Heart right ventricle (tissue), 16 donors: ENCODE measurements around the gene USB1. TPM values are rescaled to one million over a fixed set of nuclear protein-coding genes. Genes with fewer than 3 reads are reported as not detected.

Experiments used
- ATAC-seq, 8 donors: fragments of 200-7000 bp; cut with Tn5 transposase; one replicate each; pipeline ENCODE4 v1.9.1; 2020; ENCODE audit warnings: mild to moderate bottlenecking in 8 of 8, moderate library complexity in 8 of 8, moderate number of reproducible peaks in 1 of 8
- DNase-seq, 2 donors: peaks; one replicate each; pipeline ENCODE4 v3.0.0-alpha.2; 2020
- H3K27ac ChIP-seq, 10 donors: fragments of 200-600 bp; sonication (generic) in 2 of 10; one replicate each; pipeline versions ENCODE4 v1.5.0 to v1.8.0; 2020 to 2022; ENCODE audit warnings: mild to moderate bottlenecking in 3 of 10
- H3K27me3 ChIP-seq, 7 donors: fragments of 200-600 bp; one replicate each; pipeline ENCODE4 v1.8.0; 2021 to 2022; ENCODE audit warnings: mild to moderate bottlenecking in 2 of 7
- H3K36me3 ChIP-seq, 9 donors: fragments of 200-600 bp; sonication (generic) in 1 of 9; one replicate each; pipeline versions ENCODE4 v1.5.0 to v1.8.0; 2020 to 2022; ENCODE audit warnings: mild to moderate bottlenecking in 2 of 9
- H3K4me1 ChIP-seq, 9 donors: fragments of 200-600 bp; sonication (generic) in 1 of 9; one replicate each; pipeline versions ENCODE4 v1.5.0 to v1.8.0; 2020 to 2022; ENCODE audit warnings: mild to moderate bottlenecking in 4 of 9
- H3K4me3 ChIP-seq, 10 donors: fragments of 200-600 bp; sonication (generic) in 2 of 10; one replicate each; pipeline versions ENCODE4 v1.5.0 to v1.8.0; 2020 to 2022; ENCODE audit warnings: mild to moderate bottlenecking in 7 of 10, moderate library complexity in 2 of 10
- H3K9me3 ChIP-seq, 11 donors: fragments of 200-600 bp in 10 of 11; sonication (generic) in 2 of 11; one replicate each; pipeline versions ENCODE4 v1.5.0 to v1.8.0; 2013 to 2022; ENCODE audit warnings: mild to moderate bottlenecking in 2 of 11, control low read depth in 1 of 11, moderate library complexity in 1 of 11
- CTCF ChIP-seq, 9 donors: fragments of 200-600 bp; sonication (generic) in 2 of 9; IDR thresholded peaks; one replicate each; pipeline versions ENCODE4 v1.5.0 to v1.8.0; 2021 to 2022; ENCODE audit warnings: antibody characterized with exemption in 9 of 9, mild to moderate bottlenecking in 5 of 9, moderate library complexity in 1 of 9
- WGBS, 2 donors: extraction: QIAGEN DNeasy Blood & Tissue Kit; methylation state at CpG; one replicate each; pipeline ENCODE4 v1.1.7; 2013; ENCODE audit warnings: inconsistent platforms in 1 of 2; 5-methylcytosine and 5-hydroxymethylcytosine counted together
- intact Hi-C, 10 donors: fragments of 100-400 bp; cut with DNase I; formaldehyde crosslinking; loops; one replicate each; pipeline versions ENCODE4 v1.11.1 to v1.14.2; 2022
- polyA plus RNA-seq, 2 donors: library from polyadenylated mRNA; stranded (reverse); fragments of 200-250 nt; gene quantifications; one replicate each; pipeline ENCODE4 v1.2.3, GENCODE V29; 2013
- total RNA-seq, 10 donors: library from RNA; stranded (reverse); fragmentation: NEBNext Ultra II Directional in 3 of 10; extraction: Animal tissue kit (Norgen Biotek cat#: 25700) in 3 of 10; gene quantifications; one replicate each; pipeline versions ENCODE4 v1.2.1 to v1.2.4, GENCODE V29; 2021 to 2023
- donor health status: Arrhythmogenic right ventricular cardiomyopathy.
- donor health status: ischemic (EF 13 %, LVEDD 7.1; RV severe dilation, severe dysfunction).
- donor health status: healthy with polysubstance abuse.
- donor health status: DM: no; HTN: yes; CAD: no.
- donor health status: DM: no; HTN: no; CAD: no.
- donor health status: ischemic (EF 25% LVEDD 6.9; RV normal size, moderate dysfunction).
- donor health status: ischemic (EF 25% LVEDD 5.7; RV mildly dilated, moderate dysfunction).
- donor health status: healthy.
- donor health status: DM: yes; HTN: yes; CAD: no.
- donor health status: Ischemic cardiomyopathy.
- donor health status: ischemic (EF 35%, LVEDD 5.7; RV mildly dilated, moderate dysfunction).
- donor health status: nonischemic (EF 11% LVEDD 7.7; RV severe dilation, severe dysfunction).
- donor health status: DM: yes; HTN: yes; CAD: no.
- donor health status: PGD.
- donor health status: ischemic (EF 29% LVEDD 5.4; RV normal size, mild dysfunction).
- donor health status: nonischemic (EF 23%, LVEDD 6.1; RV moderate dilation, normal function).

The USB1 gene
- total and polyA plus RNA-seq, 12 donors: 21.1 to 44.3 (median 31.5) TPM

GRCh38 chr16:58034128-58034685 lies 33.0 kb downstream of the USB1 start:
- intact Hi-C loops: loop anchor here in 1 of 10 donors (5.0 kb wide), 1 partner anchor 48 kb away; no protein-coding TSS in a partner anchor
- peak overlapping the region in 7 of 10 donors; percentile 48 to 99 (median 93) for H3K27ac ChIP-seq
- H3K36me3 ChIP-seq: peaks cover 0 to 22% (median 3%) of the 10 kb centered on the region in 9 donors
- 59 to 73% methylated on average over 14 of the region's 14 CpGs for WGBS, 2 donors
- peaks cover 25 to 84% (median 73%) of the 10 kb centered on the region in 9 donors for H3K4me1 ChIP-seq
- H3K27me3 ChIP-seq: no peaks in the 10 kb centered on the region
- H3K9me3 ChIP-seq: no peaks in the 10 kb centered on the region
- peak overlapping the region in 1 of 10 donors; percentile 5 for H3K4me3 ChIP-seq
- DNase-seq (no peak), ATAC-seq (no peak)
- TF ChIP-seq CTCF (IDR thresholded peaks at IDR 0.05): no peak

GRCh38 chr16:58034774-58035173 lies 33.6 kb downstream of the USB1 start:
- no peaks in the 10 kb centered on the region for H3K9me3 ChIP-seq
- no peaks in the 10 kb centered on the region for H3K27me3 ChIP-seq
- TF ChIP-seq CTCF (IDR thresholded peaks at IDR 0.05): no peak
- intact Hi-C loops: loop anchor here in 1 of 10 donors (5.0 kb wide), 1 partner anchor 48 kb away; no protein-coding TSS in a partner anchor
- H3K4me3 ChIP-seq: peak overlapping the region in 1 of 10 donors; percentile 5
- H3K4me1 ChIP-seq: peaks cover 23 to 78% (median 67%) of the 10 kb centered on the region in 9 donors
- ATAC-seq (peak in 3 of 8 donors; percentile 9 to 43 (median 11)), DNase-seq (no peak)
- peak overlapping the region in 7 of 10 donors; percentile 48 to 99 (median 71) for H3K27ac ChIP-seq
- 43 to 54% methylated on average over 11 of the region's 11 CpGs for WGBS, 2 donors
- peaks cover 0 to 28% (median 5%) of the 10 kb centered on the region in 9 donors for H3K36me3 ChIP-seq

- Histone ChIP-seq H3K9me3 (no peaks in the 10 kb centered on the region), H3K4me3 (no peak overlapping the region), H3K4me1 (peaks cover 20 to 70% (median 59%) of the 10 kb centered on the region in 9 donors), H3K36me3 (peaks cover 0 to 35% (median 11%) of the 10 kb centered on the region in 9 donors), H3K27ac (peak overlapping the region in 5 of 10 donors; percentile 41 to 99 (median 96)), H3K27me3 (no peaks in the 10 kb centered on the region)
- DNase-seq (no peak), ATAC-seq (no peak)
- TF ChIP-seq CTCF (IDR thresholded peaks at IDR 0.05): peak in 3 of 9 donors; percentile 21 to 29 (median 27)
- WGBS, 2 donors: 51 to 62% methylated on average over 14 of the region's 14 CpGs
- intact Hi-C loops: no loop called here
Measured at GRCh38 chr16:58035356-58036170, 34.4 kb downstream of the USB1 start.

GRCh38 chr16:58036943-58037342 lies 35.7 kb downstream of the USB1 start:
- H3K9me3 ChIP-seq: no peaks in the 10 kb centered on the region
- no peak for DNase-seq
- intact Hi-C loops: no loop called here
- peaks cover 0 to 49% (median 19%) of the 10 kb centered on the region in 9 donors for H3K36me3 ChIP-seq
- H3K4me1 ChIP-seq: peaks cover 15 to 56% (median 45%) of the 10 kb centered on the region in 9 donors
- no peaks in the 10 kb centered on the region for H3K27me3 ChIP-seq
- WGBS, 2 donors: 82 to 85% methylated on average over 6 of the region's 6 CpGs
- no peak overlapping the region for H3K4me3 ChIP-seq
- no peak overlapping the region for H3K27ac ChIP-seq
- no peak for TF ChIP-seq CTCF (IDR thresholded peaks at IDR 0.05)
- no peak for ATAC-seq
